Pons (tissue), 1 donor: ENCODE measurements around the gene PC.
A peak's percentile ranks its signal among the peaks of the same experiment; 100 is the strongest.
"Not testable (repeated sequence)": the region's sequence is repeated elsewhere in the genome, so short reads cannot be mapped to it uniquely, and the experiment has no call there.

ENCODE experiments used
- DNase-seq: peaks from one replicate; pipeline ENCODE4 v3.0.0-alpha.2; 2016; ENCODE audit warnings: low spot score

The PC gene

GRCh38 chr11:66978717-66979116 lies 20.5 kb upstream of the PC start:
- no peak for DNase-seq

- DNase-seq: no peak
Measured at GRCh38 chr11:66978229-66978628, 20.0 kb upstream of the PC start.

- no peak for DNase-seq
Measured at GRCh38 chr11:66976925-66977324, 18.7 kb upstream of the PC start.

- no peak for DNase-seq
Measured at GRCh38 chr11:66976028-66976467, 17.9 kb upstream of the PC start.

- no peak for DNase-seq
Measured at GRCh38 chr11:66975405-66976027, 17.3 kb upstream of the PC start.

GRCh38 chr11:66974724-66975404 lies 16.7 kb upstream of the PC start, which contains the start of gene C11orf86:
Gene C11orf86 (plus strand): TSS chr11:66975304. CDS start chr11:66975363, 59 bp downstream.
- no peak for DNase-seq

- no peak for DNase-seq
Measured at GRCh38 chr11:66973956-66974580, 15.9 kb upstream of the PC start.

- no peak for DNase-seq
Measured at GRCh38 chr11:66971488-66971887, 13.3 kb upstream of the PC start.

- no peak for DNase-seq
Measured at GRCh38 chr11:66970807-66971442, 12.7 kb upstream of the PC start.

- DNase-seq: no peak
Measured at GRCh38 chr11:66970371-66970806, 12.2 kb upstream of the PC start.

- no peak for DNase-seq
Measured at GRCh38 chr11:66969584-66970225, 11.5 kb upstream of the PC start.

- no peak for DNase-seq
Measured at GRCh38 chr11:66967670-66968425, 9.7 kb upstream of the PC start.

- DNase-seq: no peak
Measured at GRCh38 chr11:66966351-66966750, 8.2 kb upstream of the PC start.

GRCh38 chr11:66964495-66964894 lies 6.3 kb upstream of the PC start:
- no peak for DNase-seq

- no peak for DNase-seq
Measured at GRCh38 chr11:66962801-66963200, 4.6 kb upstream of the PC start.

- DNase-seq: no peak
Measured at GRCh38 chr11:66962247-66962646, 4.1 kb upstream of the PC start.

- DNase-seq: not testable (repeated sequence)
Measured at GRCh38 chr11:66961691-66962213, 3.6 kb upstream of the PC start.

- DNase-seq: no peak
Measured at GRCh38 chr11:66958956-66959274, 732 bp upstream of the PC start.

- no peak for DNase-seq
Measured at GRCh38 chr11:66957971-66958231, 282 bp downstream of the PC start.

- peak; percentile 37 for DNase-seq
Measured at GRCh38 chr11:66956689-66957290, 1.4 kb downstream of the PC start.
